HepG2 (cell line): ENCODE measurements around the gene CACNA1C. TPM values are rescaled to one million over a fixed set of nuclear protein-coding genes. Genes with fewer than 3 reads are reported as not detected.

ENCODE experiments used
- ATAC-seq: fragments of 200-7000 bp; cut with Tn5 transposase; 3 replicates; pipeline ENCODE4 v1.9.1; 2020; ENCODE audit warnings: mild to moderate bottlenecking, moderate library complexity
- BruUV-seq: library from RNA; stranded (reverse); fragments of 400-500 nt; replicated peaks from 2 replicates; lab custom pipeline; 2021; lab: Mats Ljungman, UMichigan
- CTCF ChIA-PET: fragments of 300-600 bp; formaldehyde crosslinking; extraction: SDS; loops from one replicate; lab custom pipeline; 2021; ENCODE audit warnings: low total read pairs, inconsistent platforms, low intra/inter-chr PET ratio; lab: Yijun Ruan, JAX
- POLR2A ChIA-PET: fragments of 350-600 bp; sonication (Branson Sonifier 250); formaldehyde crosslinking; loops from one replicate; lab custom pipeline; 2020; ENCODE audit warnings: antibody characterized with exemption, inconsistent platforms; lab: Yijun Ruan, JAX
- DNase-seq: peaks from one replicate; pipeline ENCODE4 v3.0.0-alpha.2; 2015; ENCODE audit warnings: low spot score
- FAIRE-seq: peaks from 3 replicates; lab custom pipeline; 2011; peaks lifted over from hg19 to GRCh38; lab: Jason Lieb, UNC
- H2AFZ ChIP-seq: one replicate; pipeline ENCODE4 v1.6.1; 2011; ENCODE audit warnings: low read length, inconsistent platforms
- H3K27ac ChIP-seq: fragments of 300-600 bp; 3 replicates; pipeline ENCODE4 v1.8.0; 2011; ENCODE audit warnings: mixed run types, mild to moderate bottlenecking, mixed read lengths, low read length, inconsistent platforms; ENCODE audit not compliant: insufficient read depth; ENCODE audit errors: extremely low read length
- H3K27me3 ChIP-seq, 2 experiments: fragments of 200-600 bp in 1 of 2; 2 replicates in 1 of 2; 3 replicates in 1 of 2; pipeline versions ENCODE4 v1.6.0 to v1.8.0; 2011; ENCODE audit warnings: low read length in 2 of 2, mild to moderate bottlenecking in 2 of 2, moderate library complexity in 2 of 2, inconsistent platforms in 1 of 2; ENCODE audit not compliant: insufficient read depth in 2 of 2, control insufficient read depth in 1 of 2
- H3K36me3 ChIP-seq, 2 experiments: fragments of 200-600 bp in 1 of 2; replicated peaks in 1 of 2; 2 replicates in 1 of 2; 3 replicates in 1 of 2; pipeline versions ENCODE4 v1.5.1 to v1.8.0; 2011; ENCODE audit warnings: low read length in 2 of 2, inconsistent platforms in 1 of 2; ENCODE audit not compliant: insufficient read depth in 2 of 2, control insufficient read depth in 1 of 2
- H3K4me1 ChIP-seq: 2 replicates; pipeline ENCODE4 v1.5.1; 2012; ENCODE audit warnings: low read length, inconsistent platforms; ENCODE audit not compliant: insufficient read depth
- H3K4me2 ChIP-seq: 2 replicates; pipeline ENCODE4 v1.6.0; 2011; ENCODE audit warnings: low read depth, low read length, inconsistent platforms
- H3K4me3 ChIP-seq, 3 experiments: fragments of 200-600 bp in 1 of 3; sonication (generic), shearing (Covaris generic) in 1 of 3; replicated peaks in 1 of 3; 2 replicates each; pipeline ENCODE4 v1.5.1; 2011 to 2016; ENCODE audit warnings: low read length in 3 of 3, inconsistent platforms in 2 of 3, low read depth in 2 of 3, mild to moderate bottlenecking in 2 of 3, control low read depth in 1 of 3, mixed read lengths in 1 of 3; ENCODE audit not compliant: insufficient read depth in 1 of 3
- H3K79me2 ChIP-seq: one replicate; pipeline ENCODE4 v1.6.1; 2011; ENCODE audit warnings: low read length, inconsistent platforms; ENCODE audit not compliant: insufficient read depth
- H3K9ac ChIP-seq: 2 replicates; pipeline ENCODE4 v1.6.0; 2011; ENCODE audit warnings: mild to moderate bottlenecking, low read depth, low read length, inconsistent platforms; ENCODE audit not compliant: insufficient read depth
- H3K9me3 ChIP-seq: 2 replicates; pipeline ENCODE4 v1.5.1; 2012; ENCODE audit warnings: mild to moderate bottlenecking, low read length
- H4K20me1 ChIP-seq: 2 replicates; pipeline ENCODE4 v1.6.0; 2011; ENCODE audit warnings: inconsistent platforms, mild to moderate bottlenecking, low read length, moderate library complexity; ENCODE audit not compliant: insufficient read depth
- ERF ChIP-seq: IDR thresholded peaks from 2 replicates; pipeline ENCODE4 v1.6.1; 2018; ENCODE audit warnings: missing biosample characterization, missing genetic modification reagents
- HNF1B ChIP-seq: sonication (generic); formaldehyde crosslinking; IDR thresholded peaks from 2 replicates; pipeline ENCODE4 v1.5.1; 2020; ENCODE audit warnings: mild to moderate bottlenecking, moderate library complexity, missing genetic modification reagents
- MED1 ChIP-seq: sonication (generic); formaldehyde crosslinking; IDR thresholded peaks from 2 replicates; pipeline ENCODE4 v1.4.0; 2020; ENCODE audit warnings: missing genetic modification reagents
- NR2F6 ChIP-seq, 2 experiments: IDR thresholded peaks; 2 replicates each; pipeline ENCODE4 v1.6.1; 2016; ENCODE audit warnings: antibody characterized with exemption in 1 of 2, mild to moderate bottlenecking in 1 of 2
- RXRB ChIP-seq: IDR thresholded peaks from 2 replicates; pipeline ENCODE4 v1.6.1; 2016; ENCODE audit warnings: borderline replicate concordance, missing genetic modification reagents, missing compliant biosample characterization
- TFDP1 ChIP-seq: IDR thresholded peaks from 2 replicates; pipeline ENCODE4 v1.6.1; 2016; ENCODE audit warnings: missing compliant biosample characterization, missing genetic modification reagents, borderline replicate concordance
- ZFP36L2 ChIP-seq: sonication (generic); formaldehyde crosslinking; IDR thresholded peaks from 2 replicates; pipeline ENCODE4 v1.4.0; 2020; ENCODE audit warnings: missing genetic modification reagents
- ZNF256 ChIP-seq: sonication (generic); formaldehyde crosslinking; conservative IDR thresholded peaks from 2 replicates; pipeline ENCODE4 v1.4.0; 2020; ENCODE audit warnings: missing genetic modification reagents
- ZNF414 ChIP-seq: sonication (generic); formaldehyde crosslinking; IDR thresholded peaks from 2 replicates; pipeline ENCODE4 v1.5.0; 2020; ENCODE audit warnings: missing genetic modification reagents
- ZNF547 ChIP-seq: sonication (generic); formaldehyde crosslinking; IDR thresholded peaks from 2 replicates; pipeline ENCODE4 v1.5.1; 2020; ENCODE audit warnings: mild to moderate bottlenecking, missing genetic modification reagents
- ZNF747 ChIP-seq: sonication (generic); formaldehyde crosslinking; IDR thresholded peaks from 2 replicates; pipeline ENCODE4 v1.8.1; 2023; ENCODE audit warnings: missing genetic modification reagents, mild to moderate bottlenecking, borderline replicate concordance
- ZNF800 ChIP-seq: sonication (generic); formaldehyde crosslinking; IDR thresholded peaks from 2 replicates; pipeline ENCODE4 v1.4.0; 2020; ENCODE audit warnings: missing genetic modification reagents
- ZNF839 ChIP-seq: sonication (generic); formaldehyde crosslinking; IDR thresholded peaks from 2 replicates; pipeline ENCODE4 v1.4.0; 2020; ENCODE audit warnings: missing genetic modification reagents, mild to moderate bottlenecking, borderline replicate concordance
- WGBS: methylation state at CpG from one replicate; pipeline ENCODE4 v1.1.6; 2017; ENCODE audit warnings: low lambda C conversion rate; 5-methylcytosine and 5-hydroxymethylcytosine counted together
- in situ Hi-C: cut with HindIII; loops from 2 replicates; pipeline ENCODE4 v1.10.0; 2017; ENCODE audit warnings: low pct_unique_long_range_greater_than_20kb; ENCODE audit not compliant: extremely low pct_ligation_motif_present
- intact Hi-C: fragments of 100-400 bp; cut with micrococcal nuclease; formaldehyde crosslinking; loops from one replicate; pipeline ENCODE4 v1.10.0; 2022; ENCODE audit not compliant: unreplicated experiment
- polyA plus RNA-seq, 8 experiments: library from polyadenylated mRNA; depleted of rRNA in 3 of 8; stranded (reverse) in 7 of 8; unstranded in 1 of 8; fragments of >200 nt; fragmentation: Illumina TruSeq in 4 of 8; extraction: Trizol in 4 of 8; gene quantifications; 2 replicates each; pipeline versions ENCODE4 v1.2.1 to v1.2.3, GENCODE V29; 2011 to 2016; ENCODE audit warnings: low read depth in 4 of 8, missing spikeins in 1 of 8, mixed read lengths in 1 of 8; ENCODE audit not compliant: insufficient read depth in 1 of 8
- total RNA-seq, 5 experiments: library from RNA; depleted of rRNA; stranded (reverse); fragments of >200 nt; fragmentation: Illumina TruSeq; extraction: Trizol; gene quantifications; 2 replicates each; pipeline ENCODE4 v1.2.3, GENCODE V29; 2016; ENCODE audit warnings: low read depth in 1 of 5

Gene CACNA1C
- total and polyA plus RNA-seq, 2 of the 13 experiments (the other 11 are each of a cell fraction or from before 2014, with no cell fraction given): not detected

DNA sequence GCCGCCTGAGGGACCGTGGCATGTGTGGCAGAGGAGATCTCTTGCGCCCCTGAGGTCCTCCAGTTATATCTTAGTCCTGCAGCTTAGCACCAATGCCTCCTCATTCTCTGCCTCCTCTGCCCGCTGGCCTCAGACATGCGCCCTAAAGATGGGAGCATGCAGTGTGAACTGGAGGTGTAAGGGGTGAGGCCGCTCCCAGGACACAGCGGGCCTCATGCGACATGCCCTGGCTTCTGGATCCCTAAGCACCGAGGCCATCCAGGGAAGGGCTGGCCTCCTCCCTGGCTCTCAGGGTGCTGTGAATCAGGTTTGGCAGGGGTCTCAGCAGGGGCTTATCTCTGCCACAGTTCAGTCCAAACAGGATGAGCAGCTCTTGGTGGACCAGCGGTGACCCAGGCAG is 86.9 kb downstream of the CACNA1C start:
- intact Hi-C loops (no loop called here), in situ Hi-C loops (no loop called here)
- H3K4me2 ChIP-seq: no peak overlapping the region
- ATAC-seq: no peak
- H3K9me3 ChIP-seq: no peaks in the 10 kb centered on the region
- H3K36me3 ChIP-seq: no peaks in the 10 kb centered on the region
- no peak overlapping the region for H3K9ac ChIP-seq
- BruUV-seq: no TSS peak
- no peak overlapping the region for H2AFZ ChIP-seq
- no peaks in the 10 kb centered on the region for H3K4me1 ChIP-seq
- DNase-seq: no peak
- TF ChIP-seq ZNF414 (no peak), NR2F6 (IDR thresholded peaks at IDR 0.05) (no peak), NR2F6 (CRISPR knock-in tag; IDR thresholded peaks at IDR 0.05) (no peak), MED1 (no peak), ERF (CRISPR knock-in tag) (no peak), ZFP36L2 (no peak), ZNF256 (no peak), ZNF547 (CRISPR knock-in tag) (no peak), HNF1B (CRISPR knock-in tag) (no peak), RXRB (CRISPR knock-in tag) (no peak), ZNF747 (CRISPR knock-in tag) (no peak), ZNF839 (CRISPR knock-in tag) (no peak), TFDP1 (no peak), ZNF800 (CRISPR knock-in tag) (no peak)
- TF ChIP-seq, all 625 proteins: peak for 0
- H3K27me3 ChIP-seq: no peaks in the 10 kb centered on the region
- FAIRE-seq: no peak
- whole genome bisulfite sequencing: 100% methylated on average over 1 of the region's 10 CpGs
- H3K27ac ChIP-seq: no peak overlapping the region
- POLR2A ChIA-PET: no interaction called here
- CTCF ChIA-PET: no interaction called here
- no peaks in the 10 kb centered on the region for H3K79me2 ChIP-seq
- no peak overlapping the region for H3K4me3 ChIP-seq
- no peaks in the 10 kb centered on the region for H4K20me1 ChIP-seq
